ES-I3 (cell line): ENCODE data around the gene SLC25A43.
"Not testable (repeated sequence)": the region's sequence is repeated elsewhere in the genome, so short reads cannot be mapped to it uniquely, and the experiment has no call there.

Experiments used
- H3K36me3 ChIP-seq: 2 replicates; pipeline ENCODE4 v1.6.1; 2013; ENCODE audit warnings: mild to moderate bottlenecking, low read length, control low read depth, moderate library complexity; ENCODE audit not compliant: insufficient read depth
- H3K4me1 ChIP-seq: 2 replicates; pipeline ENCODE4 v1.6.1; 2013; ENCODE audit warnings: mild to moderate bottlenecking, control low read depth, low read length; ENCODE audit not compliant: insufficient read depth
- H3K9ac ChIP-seq: 2 replicates; pipeline ENCODE4 v1.6.1; 2013; ENCODE audit warnings: low read depth, mild to moderate bottlenecking, low read length, moderate library complexity
- H3K9me3 ChIP-seq: 2 replicates; pipeline ENCODE4 v1.6.1; 2013; ENCODE audit warnings: mild to moderate bottlenecking, low read length, moderate library complexity; ENCODE audit not compliant: control insufficient read depth, insufficient read depth

Gene SLC25A43

GRCh38 chrX:119467842-119468550 lies 68.9 kb downstream of the SLC25A43 start, which contains the start of gene SLC25A5:
TSS of gene SLC25A5 (plus strand) at chrX:119468444. CDS start at chrX:119468516, 72 bp downstream.
- Histone ChIP-seq H3K9me3 (no peaks in the 10 kb centered on the region), H3K36me3 (peaks cover 13% of the 10 kb centered on the region; the same call in 1 of the 2 replicates), H3K4me1 (no peaks in the 10 kb centered on the region), H3K9ac (peak within 1 kb of the TSS; percentile 85)

- Histone ChIP-seq H3K36me3 (peaks cover 13% of the 10 kb centered on the region; the same call in 1 of the 2 replicates), H3K4me1 (no peaks in the 10 kb centered on the region), H3K9ac (peak overlapping the region; percentile 85), H3K9me3 (no peaks in the 10 kb centered on the region)
These were observed 69.6 kb downstream of the SLC25A43 start for GRCh38 chrX:119468551-119469312.

DNA sequence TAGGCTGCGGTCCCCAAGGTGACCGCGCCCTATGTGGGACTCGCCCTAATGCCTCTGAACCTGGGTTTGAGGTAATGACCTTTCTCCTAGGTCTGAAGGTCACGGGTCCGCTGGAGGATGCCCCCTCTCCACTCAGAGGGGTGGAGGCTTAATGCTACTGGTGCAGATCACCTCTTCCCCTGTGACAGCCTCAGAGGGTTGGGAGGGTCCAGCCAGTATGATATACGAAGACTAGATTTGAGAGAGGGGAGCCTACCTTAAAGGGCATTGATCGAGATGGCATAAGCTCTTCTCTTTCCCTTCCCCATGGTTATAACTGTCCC lies 70.1 kb downstream of the SLC25A43 start:
- peak overlapping the region; percentile 85; the same call in 1 of the 2 replicates for H3K9ac ChIP-seq
- H3K4me1 ChIP-seq = no peaks in the 10 kb centered on the region
- peaks cover 13% of the 10 kb centered on the region; the same call in 1 of the 2 replicates for H3K36me3 ChIP-seq
- no peaks in the 10 kb centered on the region for H3K9me3 ChIP-seq

- no peaks in the 10 kb centered on the region for H3K9me3 ChIP-seq
- H3K4me1 ChIP-seq = 0 out of 2 replicates have a peak, but pooled peaks cover 6% of the 10 kb centered on the region
- H3K9ac ChIP-seq = no peak overlapping the region
- peaks cover 6% of the 10 kb centered on the region; the same call in 1 of the 2 replicates for H3K36me3 ChIP-seq
These were observed 75.7 kb downstream of the SLC25A43 start for GRCh38 chrX:119474615-119475388.

GRCh38 chrX:119475389-119476101 lies 76.4 kb downstream of the SLC25A43 start:
- no peaks in the 10 kb centered on the region for H3K9me3 ChIP-seq
- H3K36me3 ChIP-seq = peaks cover 3% of the 10 kb centered on the region; the same call in 1 of the 2 replicates
- 0 out of 2 replicates have a peak, but pooled peaks cover 6% of the 10 kb centered on the region for H3K4me1 ChIP-seq
- H3K9ac ChIP-seq = no peak overlapping the region

DNA sequence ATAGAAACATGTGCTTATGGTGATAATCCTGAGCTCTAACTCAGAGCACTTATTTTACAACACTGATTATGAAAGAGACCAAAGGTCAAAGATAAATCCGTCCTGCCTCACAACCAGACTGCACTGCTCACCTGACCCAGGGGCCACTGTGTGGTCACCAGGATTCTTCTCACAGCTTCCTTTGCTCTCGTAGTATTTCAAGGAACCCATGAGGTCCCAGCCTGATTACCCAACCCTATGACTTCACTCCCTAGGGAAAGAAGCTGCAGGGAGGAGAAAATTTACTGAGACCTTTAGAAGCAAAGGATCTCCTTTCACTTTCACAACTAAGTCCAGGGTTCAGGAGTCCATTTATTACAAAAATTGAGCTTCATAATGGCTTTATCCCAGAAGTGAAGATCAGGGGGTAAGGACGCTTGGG lies 78.7 kb downstream of the SLC25A43 start:
- Histone ChIP-seq H3K9ac (no peak overlapping the region), H3K36me3 (no peaks in the 10 kb centered on the region), H3K9me3 (no peaks in the 10 kb centered on the region), H3K4me1 (peaks cover 12% of the 10 kb centered on the region; the same call in 1 of the 2 replicates)

DNA sequence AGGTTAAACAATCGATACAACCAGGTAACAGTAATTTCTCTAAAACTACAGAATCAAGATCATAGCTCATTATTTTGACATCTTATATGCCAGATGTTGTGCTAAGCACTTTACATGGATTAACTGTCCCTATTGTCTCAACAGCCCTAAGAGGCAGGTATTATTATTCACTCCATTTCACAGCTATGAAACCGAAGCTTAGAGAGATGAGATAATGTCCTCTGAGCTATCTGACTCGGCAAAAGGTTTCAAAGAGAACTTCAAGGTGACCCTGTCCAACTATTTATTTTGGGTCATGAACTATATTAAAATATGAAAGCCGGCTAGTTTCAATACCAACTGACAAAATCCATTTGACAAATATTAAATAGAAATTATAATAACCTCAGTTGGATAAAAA lies 79.4 kb downstream of the SLC25A43 start:
- Histone ChIP-seq H3K36me3 (no peaks in the 10 kb centered on the region), H3K9me3 (no peaks in the 10 kb centered on the region), H3K9ac (no peak overlapping the region), H3K4me1 (peaks cover 12% of the 10 kb centered on the region; the same call in 1 of the 2 replicates)

DNA sequence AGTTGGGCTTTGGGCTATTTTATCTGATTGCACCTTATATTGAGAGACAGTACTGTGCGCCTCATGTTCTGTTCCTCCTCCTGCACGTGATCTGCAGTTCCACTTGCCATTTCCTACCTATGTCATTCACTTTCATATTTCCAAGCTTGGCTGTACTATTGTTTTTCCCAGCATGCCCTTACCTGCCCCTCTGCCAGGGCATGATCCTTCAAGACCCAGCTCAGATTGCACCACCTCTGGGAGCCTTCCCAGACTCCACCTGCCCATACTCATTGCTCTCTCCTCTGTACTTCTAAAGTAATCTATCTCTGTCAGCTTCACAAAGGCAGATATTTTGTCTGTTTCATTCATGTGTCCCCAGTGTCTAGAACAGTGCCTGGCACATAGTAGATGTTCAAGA lies 80.7 kb downstream of the SLC25A43 start:
- H3K36me3 ChIP-seq = no peaks in the 10 kb centered on the region
- H3K4me1 ChIP-seq = peaks cover 12% of the 10 kb centered on the region; the same call in 1 of the 2 replicates
- no peaks in the 10 kb centered on the region for H3K9me3 ChIP-seq
- no peak overlapping the region for H3K9ac ChIP-seq

- Histone ChIP-seq H3K9ac (no peak overlapping the region), H3K36me3 (no peaks in the 10 kb centered on the region), H3K4me1 (peaks cover 12% of the 10 kb centered on the region; the same call in 1 of the 2 replicates), H3K9me3 (no peaks in the 10 kb centered on the region)
These were observed 82.2 kb downstream of the SLC25A43 start for GRCh38 chrX:119481323-119481801.

DNA sequence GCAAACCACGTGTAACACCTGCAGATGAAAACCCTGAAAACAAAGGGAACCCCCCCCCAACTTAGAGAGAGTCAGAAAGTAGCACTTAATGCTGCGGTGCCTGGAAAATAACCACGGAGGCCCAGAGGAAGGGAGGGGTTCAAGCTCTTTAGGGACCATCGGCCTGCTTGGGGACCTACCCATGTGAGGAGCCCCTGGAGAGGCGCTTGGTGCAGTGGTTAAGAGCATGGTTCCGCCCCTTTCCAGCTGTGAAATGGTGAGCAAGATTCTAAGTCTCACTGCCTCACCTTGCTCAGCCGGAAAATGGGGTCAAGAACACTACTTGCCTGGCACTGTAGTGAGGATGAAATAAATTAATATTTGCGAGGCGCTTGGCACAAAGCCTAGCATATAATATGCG lies 82.9 kb downstream of the SLC25A43 start:
- H3K9ac ChIP-seq = peak overlapping the region; percentile 59
- H3K36me3 ChIP-seq = no peaks in the 10 kb centered on the region
- no peaks in the 10 kb centered on the region for H3K9me3 ChIP-seq
- H3K4me1 ChIP-seq = peaks cover 12% of the 10 kb centered on the region; the same call in 1 of the 2 replicates

DNA sequence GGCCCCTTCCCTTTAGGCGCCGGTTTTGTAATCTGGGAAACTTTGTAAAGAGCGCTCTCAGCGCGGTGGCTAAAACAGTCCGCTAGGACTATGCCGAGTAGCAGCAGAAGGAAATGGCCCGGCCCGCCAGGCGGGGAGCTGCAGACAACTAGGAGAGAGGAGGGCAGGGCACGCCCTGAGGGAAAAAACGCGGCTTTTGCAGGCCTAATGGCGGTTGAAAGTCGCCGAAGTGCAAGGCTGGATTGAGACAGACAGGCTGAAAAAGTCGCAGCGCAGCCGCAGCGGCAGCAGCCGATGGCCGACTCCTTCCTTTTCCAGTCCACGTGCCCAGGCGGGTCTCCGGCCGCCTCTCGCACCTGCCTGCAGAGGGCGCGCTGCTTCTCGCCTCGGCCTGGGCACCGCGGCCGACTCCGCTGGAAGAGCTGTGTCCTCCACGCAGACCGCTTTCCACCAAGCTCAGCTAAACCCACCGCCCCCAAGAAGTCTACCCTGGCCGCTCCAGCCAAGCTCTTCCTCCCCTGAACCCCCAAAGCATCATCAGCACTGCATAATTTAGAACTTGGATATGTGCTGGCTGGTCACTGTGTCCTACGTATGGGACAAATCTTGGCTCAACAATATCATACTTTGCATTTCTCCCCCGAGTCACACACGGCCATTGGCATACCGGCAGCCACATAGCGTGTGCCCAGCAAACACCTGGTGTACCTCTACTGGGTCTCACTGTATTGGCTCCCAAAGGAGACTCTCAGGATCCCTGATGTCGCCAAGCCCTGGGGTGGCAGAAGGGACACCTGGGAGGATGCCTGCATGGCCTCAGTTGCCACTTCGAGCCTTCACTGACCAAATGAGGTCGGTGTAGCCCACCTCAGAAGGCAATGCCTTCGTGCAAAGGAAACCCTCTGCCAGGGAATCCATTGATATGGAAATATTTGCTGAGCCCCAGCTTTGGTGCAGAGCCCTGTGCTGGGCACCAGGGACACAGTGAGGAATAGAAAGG lies 83.6 kb downstream of the SLC25A43 start:
- Histone ChIP-seq H3K36me3 (no peaks in the 10 kb centered on the region), H3K9ac (peak overlapping the region; percentile 59), H3K4me1 (peaks cover 12% of the 10 kb centered on the region; the same call in 1 of the 2 replicates), H3K9me3 (no peaks in the 10 kb centered on the region)

- Histone ChIP-seq H3K9me3 (no peaks in the 10 kb centered on the region; the same call in 1 of the 2 replicates), H3K4me1 (peaks cover under 1% of the 10 kb centered on the region; the same call in 1 of the 2 replicates), H3K36me3 (no peaks in the 10 kb centered on the region), H3K9ac (no peak overlapping the region)
These were observed 87.6 kb downstream of the SLC25A43 start for GRCh38 chrX:119486745-119487144.

DNA sequence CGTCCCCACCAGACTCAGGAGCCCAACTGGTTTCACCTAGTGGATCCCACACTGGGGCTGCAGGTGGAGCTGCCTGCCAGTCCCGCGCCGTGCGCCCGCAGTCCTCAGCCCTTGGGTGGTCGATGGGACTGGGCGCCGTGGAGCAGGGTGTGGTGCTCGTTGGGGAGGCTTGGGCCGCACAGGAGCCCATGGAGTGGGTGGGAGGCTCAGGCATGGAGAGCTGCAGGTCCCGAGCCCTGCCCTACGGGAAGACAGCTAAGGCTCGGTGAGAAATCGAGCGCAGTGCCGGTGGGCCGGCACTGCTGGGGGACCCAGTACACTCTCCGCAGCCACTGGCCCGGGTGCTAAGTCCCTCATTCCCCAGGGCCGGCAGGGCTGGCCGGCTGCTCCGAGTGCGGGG lies 88.6 kb downstream of the SLC25A43 start:
- H3K9ac ChIP-seq, H3K4me1 ChIP-seq, H3K36me3 ChIP-seq, H3K9me3 ChIP-seq: not testable (repeated sequence)
